Left ventricle myocardium inferior (tissue), 1 donor: Measurements from ENCODE around the gene RRP8. TPM values are rescaled to one million over a fixed set of nuclear protein-coding genes. Genes with fewer than 3 reads are reported as not detected.

Experiments used
- DNase-seq: peaks from one replicate; pipeline ENCODE4 v3.0.0-alpha.2; 2020
- H3K27ac ChIP-seq: fragments of 200-600 bp; replicated peaks from 2 replicates; pipeline ENCODE4 v1.8.0; 2021
- H3K27me3 ChIP-seq: fragments of 200-600 bp; 2 replicates; pipeline ENCODE4 v1.8.0; 2021; ENCODE audit warnings: low read depth
- H3K36me3 ChIP-seq: fragments of 200-600 bp; 2 replicates; pipeline ENCODE4 v1.8.0; 2021
- H3K4me1 ChIP-seq: fragments of 200-600 bp; 2 replicates; pipeline ENCODE4 v1.8.0; 2021
- H3K4me3 ChIP-seq: fragments of 200-600 bp; 2 replicates; pipeline ENCODE4 v1.8.0; 2021; ENCODE audit warnings: mild to moderate bottlenecking, moderate library complexity
- H3K9me3 ChIP-seq: fragments of 200-600 bp; replicated peaks from 2 replicates; pipeline ENCODE4 v1.8.0; 2021
- CTCF ChIP-seq: fragments of 200-600 bp; IDR thresholded peaks from 2 replicates; pipeline ENCODE4 v1.8.0; 2021; ENCODE audit warnings: antibody characterized with exemption, mild to moderate bottlenecking, borderline replicate concordance
- intact Hi-C: fragments of 100-400 bp; cut with micrococcal nuclease; formaldehyde crosslinking; loops from one replicate; pipeline ENCODE4 v1.11.0; 2022
- total RNA-seq: library from RNA; stranded (reverse); fragmentation: NEBNext Ultra II Directional; extraction: Animal tissue kit (Norgen Biotek cat#: 25700); gene quantifications from one replicate; pipeline ENCODE4 v1.2.1, GENCODE V29; 2021
- donor health status: DM: no; HTN: yes; CAD: no; lungs with severe emphysema.

The RRP8 gene
- total RNA-seq, 1 donor from 2014 or later: 19.2 TPM

- H3K27ac ChIP-seq: no peak overlapping the region
- TF ChIP-seq CTCF: no peak
- peaks cover 14% of the 10 kb centered on the region for H3K9me3 ChIP-seq
- no peaks in the 10 kb centered on the region for H3K27me3 ChIP-seq
- no peaks in the 10 kb centered on the region for H3K36me3 ChIP-seq
- intact Hi-C loops: no loop called here
- H3K4me3 ChIP-seq: no peak overlapping the region
- H3K4me1 ChIP-seq: peaks cover 38% of the 10 kb centered on the region
- no peak for DNase-seq
These were observed 25.3 kb downstream of the RRP8 start for GRCh38 chr11:6578134-6578533.

- no peak for TF ChIP-seq CTCF
- Histone ChIP-seq H3K27ac (peak overlapping the region; percentile 60), H3K27me3 (no peaks in the 10 kb centered on the region), H3K36me3 (no peaks in the 10 kb centered on the region), H3K4me3 (no peak overlapping the region), H3K4me1 (peaks cover 38% of the 10 kb centered on the region), H3K9me3 (no peaks in the 10 kb centered on the region)
- DNase-seq: no peak
- intact Hi-C loops: no loop called here
These were observed 26.7 kb downstream of the RRP8 start for GRCh38 chr11:6576471-6577373.

GRCh38 chr11:6574816-6575715, 28.4 kb downstream of the RRP8 start:
- Histone ChIP-seq H3K4me3 (no peak overlapping the region), H3K27me3 (no peaks in the 10 kb centered on the region), H3K27ac (peak overlapping the region; percentile 60), H3K4me1 (peaks cover 38% of the 10 kb centered on the region), H3K36me3 (no peaks in the 10 kb centered on the region), H3K9me3 (no peaks in the 10 kb centered on the region)
- TF ChIP-seq CTCF: no peak
- intact Hi-C loops: no loop called here
- DNase-seq: no peak

- Histone ChIP-seq H3K27ac (no peak overlapping the region), H3K36me3 (no peaks in the 10 kb centered on the region), H3K4me3 (no peak overlapping the region), H3K27me3 (no peaks in the 10 kb centered on the region), H3K4me1 (peaks cover 39% of the 10 kb centered on the region), H3K9me3 (no peaks in the 10 kb centered on the region)
- DNase-seq: no peak
- intact Hi-C loops: no loop called here
- no peak for TF ChIP-seq CTCF
These were observed 31.2 kb downstream of the RRP8 start for GRCh38 chr11:6572215-6572614.

- no peak overlapping the region for H3K27ac ChIP-seq
- H3K9me3 ChIP-seq: no peaks in the 10 kb centered on the region
- H3K27me3 ChIP-seq: no peaks in the 10 kb centered on the region
- DNase-seq: no peak
- no peaks in the 10 kb centered on the region for H3K36me3 ChIP-seq
- H3K4me3 ChIP-seq: peak overlapping the region; percentile 47
- H3K4me1 ChIP-seq: peaks cover 39% of the 10 kb centered on the region
- intact Hi-C loops: no loop called here
- no peak for TF ChIP-seq CTCF
These were observed 31.9 kb downstream of the RRP8 start for GRCh38 chr11:6571434-6572008.
